ENCODE data around the gene KCNJ3. TPM values are rescaled to one million over a fixed set of nuclear protein-coding genes. Genes with fewer than 3 reads are reported as not detected.

KCNJ3 gene
- total RNA-seq, 4 donors from 2014 or later, result 0.26 TPM; not detected in 3

DNA sequence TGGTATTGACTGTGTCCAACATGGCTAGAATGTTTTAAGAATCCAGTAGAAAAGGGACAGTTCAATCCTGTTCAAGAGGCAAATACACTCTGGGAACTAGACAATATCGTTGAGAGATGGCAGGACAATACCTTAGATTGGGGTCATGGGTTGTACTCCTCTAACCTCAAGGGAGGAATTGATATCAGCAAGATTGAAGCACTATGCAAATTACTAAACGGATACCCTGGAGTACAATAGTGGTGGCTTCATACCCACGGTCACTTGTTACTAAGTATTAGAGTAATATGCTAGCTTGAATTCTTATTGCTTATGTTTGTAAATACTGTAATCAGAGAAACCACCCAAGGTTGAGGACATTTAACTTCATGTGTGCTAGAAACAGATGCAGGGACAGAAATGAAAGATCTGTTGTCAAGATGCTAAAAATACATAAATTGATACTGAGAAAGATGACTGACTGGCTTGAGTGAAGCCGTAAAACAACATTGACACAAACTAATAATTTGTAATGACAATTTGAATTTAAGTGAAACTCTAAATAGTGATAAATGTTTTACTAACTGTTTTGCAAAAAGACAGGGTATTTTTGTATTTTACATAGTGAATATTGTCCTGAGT, 73.3 kb downstream of the KCNJ3 start:
- H3K36me3 ChIP-seq, result no peaks in the 10 kb centered on the region
- H3K4me3 ChIP-seq, result no peak overlapping the region

GRCh38 chr2:154776825-154777224, 78.3 kb downstream of the KCNJ3 start:
- TF ChIP-seq POLR2AphosphoS5 (IDR thresholded peaks at IDR 0.05), result no peak
- TF ChIP-seq EP300 (IDR thresholded peaks at IDR 0.05), result no peak
- TF ChIP-seq POLR2A (IDR thresholded peaks at IDR 0.05), result no peak
- TF ChIP-seq, protein P1, sequence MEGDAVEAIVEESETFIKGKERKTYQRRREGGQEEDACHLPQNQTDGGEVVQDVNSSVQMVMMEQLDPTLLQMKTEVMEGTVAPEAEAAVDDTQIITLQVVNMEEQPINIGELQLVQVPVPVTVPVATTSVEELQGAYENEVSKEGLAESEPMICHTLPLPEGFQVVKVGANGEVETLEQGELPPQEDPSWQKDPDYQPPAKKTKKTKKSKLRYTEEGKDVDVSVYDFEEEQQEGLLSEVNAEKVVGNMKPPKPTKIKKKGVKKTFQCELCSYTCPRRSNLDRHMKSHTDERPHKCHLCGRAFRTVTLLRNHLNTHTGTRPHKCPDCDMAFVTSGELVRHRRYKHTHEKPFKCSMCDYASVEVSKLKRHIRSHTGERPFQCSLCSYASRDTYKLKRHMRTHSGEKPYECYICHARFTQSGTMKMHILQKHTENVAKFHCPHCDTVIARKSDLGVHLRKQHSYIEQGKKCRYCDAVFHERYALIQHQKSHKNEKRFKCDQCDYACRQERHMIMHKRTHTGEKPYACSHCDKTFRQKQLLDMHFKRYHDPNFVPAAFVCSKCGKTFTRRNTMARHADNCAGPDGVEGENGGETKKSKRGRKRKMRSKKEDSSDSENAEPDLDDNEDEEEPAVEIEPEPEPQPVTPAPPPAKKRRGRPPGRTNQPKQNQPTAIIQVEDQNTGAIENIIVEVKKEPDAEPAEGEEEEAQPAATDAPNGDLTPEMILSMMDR (IDR thresholded peaks at IDR 0.05), result no peak
- H3K4me1 ChIP-seq, result no peaks in the 10 kb centered on the region
- H3K9me3 ChIP-seq, result no peaks in the 10 kb centered on the region
- WGBS, result 71% methylated on average over 4 of the region's 4 CpGs
- no peak for DNase-seq (ENCODE audit: low spot score in 2 of 2)
- H3K27me3 ChIP-seq, result no peaks in the 10 kb centered on the region
- no peaks in the 10 kb centered on the region for H3K36me3 ChIP-seq
- H3K27ac ChIP-seq, result no peak overlapping the region
- H3K4me3 ChIP-seq, result no peak overlapping the region

More for the DNA sequence above, 73.3 kb downstream of the KCNJ3 start:
- Histone ChIP-seq H3K27ac (no peak overlapping the region), H3K9me3 (no peaks in the 10 kb centered on the region), H3K4me1 (no peaks in the 10 kb centered on the region), H3K27me3 (no peaks in the 10 kb centered on the region)
- no peak for DNase-seq (ENCODE audit: low spot score in 2 of 2)
- WGBS, result 89% methylated on average over 4 of the region's 4 CpGs
- TF ChIP-seq POLR2AphosphoS5 (IDR thresholded peaks at IDR 0.05) (no peak), POLR2A (IDR thresholded peaks at IDR 0.05) (no peak), EP300 (IDR thresholded peaks at IDR 0.05) (no peak)
- TF ChIP-seq, protein P1 (IDR thresholded peaks at IDR 0.05), result no peak

DNA sequence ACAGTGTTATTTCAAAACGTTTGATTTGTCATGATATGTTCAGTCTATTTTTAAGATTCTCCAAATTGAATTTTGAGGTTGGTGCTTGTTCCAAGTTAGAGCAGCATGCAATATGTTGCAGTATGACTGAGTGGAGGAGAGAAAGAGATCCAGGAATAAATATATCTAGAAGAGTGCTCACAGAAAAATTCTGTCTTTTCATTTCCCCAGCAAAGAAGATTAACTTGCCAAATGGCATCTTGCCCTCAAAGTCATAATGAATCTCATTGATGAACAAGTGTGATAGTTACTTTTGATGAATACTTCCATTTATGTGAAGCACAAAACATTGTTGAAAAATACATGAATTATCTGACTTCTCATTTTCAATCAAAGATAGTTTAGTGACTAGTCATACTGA, 95.9 kb downstream of the KCNJ3 start:
- no peaks in the 10 kb centered on the region for H3K27me3 ChIP-seq
- TF ChIP-seq POLR2AphosphoS5 (IDR thresholded peaks at IDR 0.05) (no peak), EP300 (IDR thresholded peaks at IDR 0.05) (no peak), POLR2A (IDR thresholded peaks at IDR 0.05) (no peak)
- TF ChIP-seq, protein P1 (IDR thresholded peaks at IDR 0.05), result no peak
- no peaks in the 10 kb centered on the region for H3K36me3 ChIP-seq
- H3K9me3 ChIP-seq, result no peaks in the 10 kb centered on the region
- H3K4me1 ChIP-seq, result no peaks in the 10 kb centered on the region
- DNase-seq (ENCODE audit: low spot score in 2 of 2), result no peak
- no peak overlapping the region for H3K4me3 ChIP-seq
- 33% methylated on average over 1 of the region's 1 CpG for WGBS
- no peak overlapping the region for H3K27ac ChIP-seq

- TF ChIP-seq POLR2A (IDR thresholded peaks at IDR 0.05) (no peak), POLR2AphosphoS5 (IDR thresholded peaks at IDR 0.05) (no peak), EP300 (IDR thresholded peaks at IDR 0.05) (no peak)
- TF ChIP-seq, protein P1 (IDR thresholded peaks at IDR 0.05), result no peak
- Histone ChIP-seq H3K4me1 (no peaks in the 10 kb centered on the region), H3K36me3 (no peaks in the 10 kb centered on the region), H3K9me3 (no peaks in the 10 kb centered on the region), H3K4me3 (no peak overlapping the region), H3K27me3 (no peaks in the 10 kb centered on the region), H3K27ac (no peak overlapping the region)
- DNase-seq (ENCODE audit: low spot score in 2 of 2), result no peak
- WGBS, result 59% methylated on average over 3 of the region's 3 CpGs
Measured at GRCh38 chr2:154795651-154796050, 97.2 kb downstream of the KCNJ3 start.

DNA sequence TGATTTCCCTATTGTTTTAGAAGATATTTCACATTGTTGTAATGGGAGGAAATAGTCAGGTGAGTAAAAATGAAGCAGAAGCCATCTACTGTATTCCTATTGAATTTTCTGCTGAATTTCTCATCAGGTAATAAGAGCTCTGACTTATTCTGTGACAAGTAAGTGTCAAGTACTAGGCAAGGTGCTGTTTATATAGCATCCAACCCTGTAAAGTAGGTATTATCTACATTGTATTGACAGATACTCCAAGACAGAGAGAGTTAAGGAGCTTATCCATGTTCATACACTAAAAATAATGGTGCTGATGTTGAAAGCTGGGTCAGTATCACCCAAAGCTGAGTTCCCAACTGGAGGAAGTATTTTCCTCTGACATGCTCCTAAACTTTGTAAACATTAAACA, 106.0 kb downstream of the KCNJ3 start:
- Histone ChIP-seq H3K27me3 (no peaks in the 10 kb centered on the region), H3K27ac (no peak overlapping the region), H3K9me3 (no peaks in the 10 kb centered on the region), H3K4me3 (no peak overlapping the region), H3K36me3 (no peaks in the 10 kb centered on the region), H3K4me1 (no peaks in the 10 kb centered on the region)
- TF ChIP-seq, protein P1 (IDR thresholded peaks at IDR 0.05), result no peak
- TF ChIP-seq POLR2AphosphoS5 (IDR thresholded peaks at IDR 0.05) (no peak), POLR2A (IDR thresholded peaks at IDR 0.05) (no peak), EP300 (IDR thresholded peaks at IDR 0.05) (no peak)
- no peak for DNase-seq (ENCODE audit: low spot score in 2 of 2)
